B cell (primary cell): ENCODE measurements around the gene ABLIM3.

Experiments used
- EZH2 ChIP-seq: IDR thresholded peaks from 2 replicates; pipeline ENCODE4 v1.6.1; 2012; ENCODE audit warnings: borderline replicate concordance, low read depth, mild to moderate bottlenecking, moderate library complexity, low read length; ENCODE audit not compliant: insufficient read depth, poor library complexity, severe bottlenecking
- TF ChIP-seq, protein P1 (sequence below): fragments of 200-600 bp; IDR thresholded peaks from one replicate; pipeline ENCODE4 v1.8.0; 2022; ENCODE audit warnings: antibody characterized with exemption, mild to moderate bottlenecking

DNA sequence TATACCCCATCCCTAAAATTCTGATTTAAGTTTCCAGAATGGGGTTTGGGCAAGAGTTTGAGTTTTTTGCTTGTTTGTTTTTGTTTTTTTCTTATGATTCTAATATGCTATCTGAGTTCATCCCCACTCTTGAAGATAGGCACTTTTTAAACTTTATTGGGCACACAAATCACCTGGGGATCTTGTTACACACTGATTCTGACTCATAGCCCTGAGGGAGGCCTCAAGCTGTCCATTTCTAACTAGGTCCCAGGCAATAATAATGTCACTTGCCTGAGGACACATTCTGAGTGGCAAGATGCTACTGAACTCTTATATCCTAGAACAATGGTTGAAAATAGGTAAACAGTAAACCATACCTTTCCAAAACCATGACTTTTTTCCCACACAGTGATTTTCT is 22.8 kb upstream of the ABLIM3 start:
- TF ChIP-seq, protein P1, sequence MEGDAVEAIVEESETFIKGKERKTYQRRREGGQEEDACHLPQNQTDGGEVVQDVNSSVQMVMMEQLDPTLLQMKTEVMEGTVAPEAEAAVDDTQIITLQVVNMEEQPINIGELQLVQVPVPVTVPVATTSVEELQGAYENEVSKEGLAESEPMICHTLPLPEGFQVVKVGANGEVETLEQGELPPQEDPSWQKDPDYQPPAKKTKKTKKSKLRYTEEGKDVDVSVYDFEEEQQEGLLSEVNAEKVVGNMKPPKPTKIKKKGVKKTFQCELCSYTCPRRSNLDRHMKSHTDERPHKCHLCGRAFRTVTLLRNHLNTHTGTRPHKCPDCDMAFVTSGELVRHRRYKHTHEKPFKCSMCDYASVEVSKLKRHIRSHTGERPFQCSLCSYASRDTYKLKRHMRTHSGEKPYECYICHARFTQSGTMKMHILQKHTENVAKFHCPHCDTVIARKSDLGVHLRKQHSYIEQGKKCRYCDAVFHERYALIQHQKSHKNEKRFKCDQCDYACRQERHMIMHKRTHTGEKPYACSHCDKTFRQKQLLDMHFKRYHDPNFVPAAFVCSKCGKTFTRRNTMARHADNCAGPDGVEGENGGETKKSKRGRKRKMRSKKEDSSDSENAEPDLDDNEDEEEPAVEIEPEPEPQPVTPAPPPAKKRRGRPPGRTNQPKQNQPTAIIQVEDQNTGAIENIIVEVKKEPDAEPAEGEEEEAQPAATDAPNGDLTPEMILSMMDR = no peak
- no peak for TF ChIP-seq EZH2
